ENCODE data around the gene APH1A.

The APH1A gene

GRCh38 chr1:150263549-150263948, 5.3 kb downstream of the APH1A start:
- no peaks in the 10 kb centered on the region for H3K9me2 ChIP-seq (replicated peaks; ENCODE audit: insufficient read depth, low read length)
- H3K79me2 ChIP-seq (ENCODE audit: low read length) = peaks cover 29% of the 10 kb centered on the region
- no peaks in the 10 kb centered on the region for H4K20me1 ChIP-seq (ENCODE audit: insufficient read depth, low read length)
- peaks cover 4% of the 10 kb centered on the region; the same call in 1 of the 2 replicates for H3K27me3 ChIP-seq (replicated peaks; ENCODE audit: insufficient read depth, low read length)
- H3K4me3 ChIP-seq (ENCODE audit: low read length) = no peak overlapping the region
- H3K27ac ChIP-seq (ENCODE audit: low read length) = no peak overlapping the region
- H3K4me2 ChIP-seq (ENCODE audit: low read depth, low read length) = no peak overlapping the region
- H3K9ac ChIP-seq (ENCODE audit: low read length) = no peak overlapping the region
- no peaks in the 10 kb centered on the region for H3K9me3 ChIP-seq (replicated peaks; ENCODE audit: insufficient read depth, low read length)
- peaks cover 8% of the 10 kb centered on the region for H3K4me1 ChIP-seq (ENCODE audit: low read length)
- no peak overlapping the region for H2AFZ ChIP-seq (ENCODE audit: low read length)
- DNase-seq = no peak
- peaks cover 16% of the 10 kb centered on the region for H3K36me3 ChIP-seq (replicated peaks; ENCODE audit: insufficient read depth, low read length)
- H3F3A ChIP-seq (ENCODE audit: insufficient read depth, low read length) = peaks cover 4% of the 10 kb centered on the region; the same call in 1 of the 2 replicates
- TF ChIP-seq EZH2phosphoT487 (IDR thresholded peaks at IDR 0.05; ENCODE audit: low read length) (no peak), EZH2 (optimal IDR thresholded peaks at IDR 0.05; ENCODE audit: low read depth, low read length) (no peak), CTCF (IDR thresholded peaks at IDR 0.05; ENCODE audit: low read length) (no peak)

GRCh38 chr1:150262388-150263320, 6.2 kb downstream of the APH1A start:
- peaks cover 20% of the 10 kb centered on the region for H3K79me2 ChIP-seq (ENCODE audit: low read length)
- H3K4me1 ChIP-seq (ENCODE audit: low read length) = peaks cover 8% of the 10 kb centered on the region
- H2AFZ ChIP-seq (ENCODE audit: low read length) = no peak overlapping the region
- H3K9me2 ChIP-seq (replicated peaks; ENCODE audit: insufficient read depth, low read length) = no peaks in the 10 kb centered on the region
- H3K9me3 ChIP-seq (replicated peaks; ENCODE audit: insufficient read depth, low read length) = no peaks in the 10 kb centered on the region
- no peak overlapping the region for H3K27ac ChIP-seq (ENCODE audit: low read length)
- peaks cover 16% of the 10 kb centered on the region for H3K36me3 ChIP-seq (replicated peaks; ENCODE audit: insufficient read depth, low read length)
- H3F3A ChIP-seq (ENCODE audit: insufficient read depth, low read length) = peaks cover 4% of the 10 kb centered on the region; the same call in 1 of the 2 replicates
- TF ChIP-seq EZH2phosphoT487 (IDR thresholded peaks at IDR 0.05; ENCODE audit: low read length) (no peak), CTCF (IDR thresholded peaks at IDR 0.05; ENCODE audit: low read length) (no peak), EZH2 (optimal IDR thresholded peaks at IDR 0.05; ENCODE audit: low read depth, low read length) (no peak)
- no peak overlapping the region for H3K4me3 ChIP-seq (ENCODE audit: low read length)
- H3K9ac ChIP-seq (ENCODE audit: low read length) = no peak overlapping the region
- DNase-seq = no peak
- H3K4me2 ChIP-seq (ENCODE audit: low read depth, low read length) = no peak overlapping the region
- H4K20me1 ChIP-seq (ENCODE audit: insufficient read depth, low read length) = no peaks in the 10 kb centered on the region
- H3K27me3 ChIP-seq (replicated peaks; ENCODE audit: insufficient read depth, low read length) = peaks cover 13% of the 10 kb centered on the region; the same call in 1 of the 2 replicates

DNA sequence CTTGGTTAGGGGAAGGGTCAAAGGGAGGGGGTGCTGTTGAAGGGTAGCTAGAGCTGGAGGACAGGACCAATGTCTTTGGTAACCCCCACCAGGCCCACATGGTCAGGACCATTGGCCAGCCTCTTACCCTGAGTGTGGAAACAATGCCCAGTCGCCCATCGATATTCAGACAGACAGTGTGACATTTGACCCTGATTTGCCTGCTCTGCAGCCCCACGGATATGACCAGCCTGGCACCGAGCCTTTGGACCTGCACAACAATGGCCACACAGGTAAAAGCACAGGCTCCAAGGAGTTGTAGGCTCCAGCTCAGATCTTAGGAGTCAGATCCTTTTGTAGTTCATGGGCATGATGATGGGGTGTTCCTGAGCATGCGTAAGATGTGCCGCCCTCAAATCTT, 7.4 kb downstream of the APH1A start:
- Histone ChIP-seq H3K4me2 (ENCODE audit: low read depth, low read length) (no peak overlapping the region), H3K9me3 (replicated peaks; ENCODE audit: insufficient read depth, low read length) (no peaks in the 10 kb centered on the region), H3K9ac (ENCODE audit: low read length) (no peak overlapping the region), H2AFZ (ENCODE audit: low read length) (no peak overlapping the region), H3K27ac (ENCODE audit: low read length) (no peak overlapping the region), H3K4me3 (ENCODE audit: low read length) (no peak overlapping the region), H3K9me2 (replicated peaks; ENCODE audit: insufficient read depth, low read length) (no peaks in the 10 kb centered on the region), H3K36me3 (replicated peaks; ENCODE audit: insufficient read depth, low read length) (peaks cover 8% of the 10 kb centered on the region), H3K4me1 (ENCODE audit: low read length) (peaks cover 4% of the 10 kb centered on the region), H4K20me1 (ENCODE audit: insufficient read depth, low read length) (no peaks in the 10 kb centered on the region), H3F3A (ENCODE audit: insufficient read depth, low read length) (peaks cover 4% of the 10 kb centered on the region; the same call in 1 of the 2 replicates), H3K79me2 (ENCODE audit: low read length) (peaks cover 7% of the 10 kb centered on the region), H3K27me3 (replicated peaks; ENCODE audit: insufficient read depth, low read length) (peaks cover 24% of the 10 kb centered on the region)
- DNase-seq = no peak
- TF ChIP-seq EZH2 (optimal IDR thresholded peaks at IDR 0.05; ENCODE audit: low read depth, low read length) (no peak), EZH2phosphoT487 (IDR thresholded peaks at IDR 0.05; ENCODE audit: low read length) (no peak), CTCF (IDR thresholded peaks at IDR 0.05; ENCODE audit: low read length) (no peak)
